Measurements from ENCODE around the gene RORB.

The RORB gene

GRCh38 chr9:74711341-74711740, 214.2 kb downstream of the RORB start:
- TF ChIP-seq CTCF (IDR thresholded peaks at IDR 0.05; ENCODE audit: low read depth, low read length) = no peak
- H3K4me3 ChIP-seq (replicated peaks in 1 of 2; ENCODE audit: low read depth in 2 of 2, low read length in 2 of 2) = no peak overlapping the region
- no peak for DNase-seq (ENCODE audit: low read depth in 2 of 2)

GRCh38 chr9:74718709-74719108, 221.6 kb downstream of the RORB start:
- no peak overlapping the region for H3K4me3 ChIP-seq (replicated peaks in 1 of 2; ENCODE audit: low read depth in 2 of 2, low read length in 2 of 2)
- DNase-seq (ENCODE audit: low read depth in 2 of 2) = no peak
- TF ChIP-seq CTCF (IDR thresholded peaks at IDR 0.05; ENCODE audit: low read depth, low read length) = no peak

- H3K4me3 ChIP-seq (replicated peaks in 1 of 2; ENCODE audit: low read depth in 2 of 2, low read length in 2 of 2) = no peak overlapping the region
- no peak for DNase-seq (ENCODE audit: low read depth in 2 of 2)
- TF ChIP-seq CTCF (IDR thresholded peaks at IDR 0.05; ENCODE audit: low read depth, low read length) = no peak
Measured at GRCh38 chr9:74719306-74719705, 222.2 kb downstream of the RORB start.

GRCh38 chr9:74721696-74722660, 224.8 kb downstream of the RORB start:
- H3K4me3 ChIP-seq (replicated peaks in 1 of 2; ENCODE audit: low read depth in 2 of 2, low read length in 2 of 2) = no peak overlapping the region
- no peak for TF ChIP-seq CTCF (IDR thresholded peaks at IDR 0.05; ENCODE audit: low read depth, low read length)
- peak in 1 of 2 donors; percentile 22 for DNase-seq (ENCODE audit: low read depth in 2 of 2)

GRCh38 chr9:74724317-74724716, 227.2 kb downstream of the RORB start:
- no peak overlapping the region for H3K4me3 ChIP-seq (replicated peaks in 1 of 2; ENCODE audit: low read depth in 2 of 2, low read length in 2 of 2)
- no peak for TF ChIP-seq CTCF (IDR thresholded peaks at IDR 0.05; ENCODE audit: low read depth, low read length)
- DNase-seq (ENCODE audit: low read depth in 2 of 2) = no peak

- TF ChIP-seq CTCF (IDR thresholded peaks at IDR 0.05; ENCODE audit: low read depth, low read length) = no peak
- H3K4me3 ChIP-seq (replicated peaks in 1 of 2; ENCODE audit: low read depth in 2 of 2, low read length in 2 of 2) = no peak overlapping the region
- DNase-seq (ENCODE audit: low read depth in 2 of 2) = no peak
Measured at GRCh38 chr9:74726581-74726980, 229.4 kb downstream of the RORB start.

Data from cardiac fibroblast (primary cell).